ENCODE measurements around the gene SUGP2.

GRCh38 chr19:18961767-18962620 lies 71.3 kb downstream of the SUGP2 start:
- TF ChIP-seq POLR2A (IDR thresholded peaks at IDR 0.05) (no peak), EP300 (IDR thresholded peaks at IDR 0.05) (no peak), CTCF (IDR thresholded peaks at IDR 0.05) (no peak)

Data from stomach (tissue), 4 donors.